ENCODE data around the gene CFAP57.

- TF ChIP-seq CTCF (IDR thresholded peaks at IDR 0.05; ENCODE audit: borderline replicate concordance, extremely low read depth, low read length, poor library complexity, severe bottlenecking) (no peak), EZH2 (IDR thresholded peaks at IDR 0.05; ENCODE audit: borderline replicate concordance, low read depth, low read length, severe bottlenecking) (no peak)
These were observed 32.3 kb downstream of the CFAP57 start for GRCh38 chr1:43204394-43204793.
